ENCODE measurements around the gene SEMA3E. TPM values are rescaled to one million over a fixed set of nuclear protein-coding genes. Genes with fewer than 3 reads are reported as not detected.

SEMA3E gene
- total and polyA plus RNA-seq, 9 of the 15 experiments (the other 6 are each of a cell fraction or from before 2014, with no cell fraction given), result 0.01 to 1.4 (median 0.14) TPM; not detected in 2

GRCh38 chr7:83313931-83314330 is 335.0 kb downstream of the SEMA3E start (continued):
- no peak for TF ChIP-seq ZBTB26 (CRISPR knock-in tag; IDR thresholded peaks at IDR 0.05)
- no peak for TF ChIP-seq CHD2 (IDR thresholded peaks at IDR 0.05; ENCODE audit: low read depth, low read length)
- TF ChIP-seq MYNN (IDR thresholded peaks at IDR 0.05), result no peak
- TF ChIP-seq MYNN (CRISPR knock-in tag; IDR thresholded peaks at IDR 0.05), result no peak
- TF ChIP-seq TSC22D4 (tag; IDR thresholded peaks at IDR 0.05), result no peak
- no peak for TF ChIP-seq ATF7 (IDR thresholded peaks at IDR 0.05)
- no peak for TF ChIP-seq KAT7 (CRISPR knock-in tag; IDR thresholded peaks at IDR 0.05; ENCODE audit: borderline replicate concordance)
- no peak for TF ChIP-seq HNRNPH1 (optimal IDR thresholded peaks at IDR 0.05; ENCODE audit: low read depth, low read length)
- no peak for TF ChIP-seq NBN (IDR thresholded peaks at IDR 0.05; ENCODE audit: low read depth)
- TF ChIP-seq IFI16 (CRISPR knock-in tag; IDR thresholded peaks at IDR 0.05), result no peak
- TF ChIP-seq, protein P1, sequence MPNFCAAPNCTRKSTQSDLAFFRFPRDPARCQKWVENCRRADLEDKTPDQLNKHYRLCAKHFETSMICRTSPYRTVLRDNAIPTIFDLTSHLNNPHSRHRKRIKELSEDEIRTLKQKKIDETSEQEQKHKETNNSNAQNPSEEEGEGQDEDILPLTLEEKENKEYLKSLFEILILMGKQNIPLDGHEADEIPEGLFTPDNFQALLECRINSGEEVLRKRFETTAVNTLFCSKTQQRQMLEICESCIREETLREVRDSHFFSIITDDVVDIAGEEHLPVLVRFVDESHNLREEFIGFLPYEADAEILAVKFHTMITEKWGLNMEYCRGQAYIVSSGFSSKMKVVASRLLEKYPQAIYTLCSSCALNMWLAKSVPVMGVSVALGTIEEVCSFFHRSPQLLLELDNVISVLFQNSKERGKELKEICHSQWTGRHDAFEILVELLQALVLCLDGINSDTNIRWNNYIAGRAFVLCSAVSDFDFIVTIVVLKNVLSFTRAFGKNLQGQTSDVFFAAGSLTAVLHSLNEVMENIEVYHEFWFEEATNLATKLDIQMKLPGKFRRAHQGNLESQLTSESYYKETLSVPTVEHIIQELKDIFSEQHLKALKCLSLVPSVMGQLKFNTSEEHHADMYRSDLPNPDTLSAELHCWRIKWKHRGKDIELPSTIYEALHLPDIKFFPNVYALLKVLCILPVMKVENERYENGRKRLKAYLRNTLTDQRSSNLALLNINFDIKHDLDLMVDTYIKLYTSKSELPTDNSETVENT (CRISPR knock-in tag; IDR thresholded peaks at IDR 0.05), result no peak

Small RNAs within 50 kb of the gene (small RNA-seq; reads per million reads assigned to genes)
- gene AC079987.1, result not detected
